ENCODE data around the gene STK25.

The STK25 gene

DNA sequence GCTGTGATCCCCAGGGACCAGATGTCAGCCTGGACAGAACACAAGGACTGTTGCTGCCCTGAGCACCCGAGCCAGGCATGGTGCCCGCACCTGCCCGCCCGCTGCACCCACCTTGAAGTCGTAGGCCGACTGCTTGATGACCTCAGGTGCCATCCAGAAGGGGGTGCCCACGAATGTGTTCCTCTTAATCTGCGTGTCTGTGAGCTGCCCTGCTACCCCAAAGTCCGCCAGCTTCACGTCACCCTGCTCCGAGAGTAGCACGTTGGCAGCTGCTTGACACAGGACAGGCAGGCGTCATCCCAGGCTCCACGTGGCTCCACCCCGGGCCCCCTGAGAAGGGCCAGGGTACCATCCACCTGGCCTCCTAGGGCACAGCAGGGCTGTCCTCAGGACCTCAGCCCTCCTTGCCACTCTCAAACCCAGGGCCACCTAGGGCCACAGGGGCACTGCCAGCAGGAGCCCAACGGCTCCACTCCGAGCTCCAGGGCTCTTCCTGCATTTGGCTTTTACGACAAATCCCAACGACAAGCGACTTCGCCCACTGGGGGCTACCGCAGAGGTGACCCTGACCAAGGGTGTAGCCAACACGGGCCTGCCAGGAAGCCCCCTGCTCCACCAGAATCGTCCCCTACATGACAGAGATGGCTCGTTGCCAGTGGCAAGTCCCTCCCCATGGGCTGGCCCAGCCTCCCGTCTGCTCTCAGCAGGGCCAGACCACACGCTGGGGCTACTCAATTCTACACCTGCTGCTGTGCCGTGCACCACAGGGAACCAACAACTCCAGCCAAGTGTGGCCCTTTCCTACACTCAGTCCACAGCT is 9.0 kb downstream of the STK25 start:
- TF ChIP-seq POLR2A (IDR thresholded peaks at IDR 0.05; ENCODE audit: low read depth, low read length): no peak
- DNase-seq (ENCODE audit: insufficient read length, low spot score) (no peak), FAIRE-seq (no peak)

DNA sequence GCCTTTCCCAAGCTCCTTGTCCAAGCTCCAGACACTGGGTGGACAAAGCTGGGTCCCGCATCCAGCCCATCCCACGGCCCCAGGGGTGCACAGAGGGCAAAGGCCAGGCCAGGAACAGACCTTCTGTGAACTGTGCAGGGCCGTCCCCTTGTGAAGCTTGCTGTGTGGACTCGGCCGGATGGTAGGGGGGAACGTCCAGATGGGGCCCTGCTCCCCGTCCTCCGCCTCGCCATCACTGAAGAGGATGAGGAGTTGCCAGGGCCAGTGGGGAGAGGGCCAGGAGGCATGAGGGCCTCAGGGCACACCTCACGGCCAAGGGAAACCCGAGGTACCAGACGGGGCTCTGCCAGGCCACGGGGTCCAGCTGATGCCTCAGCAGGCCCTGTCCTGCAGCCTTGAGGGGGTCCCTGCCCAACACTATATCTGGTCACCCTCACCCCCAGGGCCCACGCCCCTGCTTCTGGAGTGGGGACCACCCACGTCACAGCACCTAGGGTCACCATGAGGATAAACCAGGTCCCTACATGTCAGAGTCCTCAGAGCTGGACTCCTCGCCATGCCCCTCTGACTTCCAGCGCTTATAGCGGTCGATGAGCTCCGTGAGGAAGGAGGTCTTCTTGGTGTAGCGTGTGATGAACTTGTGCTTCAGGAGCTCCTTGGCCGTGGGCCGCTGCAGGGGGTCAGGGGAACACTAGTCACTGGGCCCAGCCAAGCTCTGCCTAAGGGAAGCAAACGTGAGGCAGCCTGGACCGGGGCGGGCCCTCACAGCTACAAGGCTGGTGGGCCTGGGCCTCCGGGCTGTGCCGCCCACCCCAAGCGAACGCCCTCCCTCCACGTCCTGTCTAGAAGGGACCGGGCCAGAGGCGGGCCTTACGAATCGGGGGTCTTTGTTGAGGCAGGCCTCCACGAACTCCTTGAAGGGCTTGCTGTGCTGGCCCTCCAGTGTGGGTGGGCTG is 10.0 kb downstream of the STK25 start:
- TF ChIP-seq POLR2A (IDR thresholded peaks at IDR 0.05; ENCODE audit: low read depth, low read length): no peak
- no peak for FAIRE-seq

DNA sequence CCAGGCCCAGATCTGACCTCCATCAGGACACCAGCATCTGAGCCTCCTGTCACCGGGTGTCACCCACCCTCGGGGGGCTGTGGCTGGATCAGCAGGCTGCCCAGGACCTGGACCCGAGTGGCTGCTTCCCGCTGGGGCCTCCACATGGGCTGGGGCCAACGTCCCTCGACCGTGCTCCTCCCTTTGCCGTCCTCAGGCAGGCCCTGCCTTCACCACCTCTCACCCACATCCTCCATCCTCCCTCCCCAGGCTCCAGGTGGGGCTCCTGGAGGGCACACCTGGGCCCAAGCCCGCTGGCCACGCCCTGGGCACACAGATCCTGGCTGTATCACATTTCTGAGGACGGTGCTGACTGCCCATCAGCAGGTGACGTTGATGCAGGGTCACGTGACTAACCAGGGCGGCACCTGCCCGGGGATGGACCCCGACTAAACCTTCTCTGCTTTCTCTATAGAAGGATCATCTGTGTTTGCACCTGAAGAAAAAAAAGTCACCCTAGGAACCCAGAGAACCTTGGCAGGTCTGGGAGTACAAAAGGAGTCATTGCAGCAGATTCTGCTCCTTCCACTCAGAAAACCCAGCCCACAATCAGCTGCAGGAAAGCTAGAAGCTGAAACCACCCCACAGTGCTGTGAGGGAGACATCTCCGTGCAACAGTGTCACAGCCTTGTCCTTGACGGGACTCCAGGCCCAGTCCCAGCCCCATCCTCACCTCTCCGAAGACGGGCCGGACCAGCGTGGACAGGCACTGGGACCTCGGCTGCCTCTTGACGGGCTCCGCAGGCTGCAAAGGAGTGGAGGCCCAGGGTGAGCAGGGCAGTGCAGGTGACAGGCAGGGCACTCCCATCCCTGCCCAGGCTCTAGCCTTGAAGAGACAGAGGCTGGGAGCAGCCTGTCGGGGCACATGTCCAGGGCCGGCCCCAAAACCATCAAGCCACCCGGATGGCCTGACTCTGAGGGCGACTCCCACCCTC is 11.2 kb downstream of the STK25 start:
- FAIRE-seq (no peak), DNase-seq (ENCODE audit: insufficient read length, low spot score) (no peak)
- TF ChIP-seq POLR2A (IDR thresholded peaks at IDR 0.05; ENCODE audit: low read depth, low read length): no peak

More for the DNA sequence above, 10.0 kb downstream of the STK25 start:
- no peak for DNase-seq (ENCODE audit: insufficient read length, low spot score)

DNA sequence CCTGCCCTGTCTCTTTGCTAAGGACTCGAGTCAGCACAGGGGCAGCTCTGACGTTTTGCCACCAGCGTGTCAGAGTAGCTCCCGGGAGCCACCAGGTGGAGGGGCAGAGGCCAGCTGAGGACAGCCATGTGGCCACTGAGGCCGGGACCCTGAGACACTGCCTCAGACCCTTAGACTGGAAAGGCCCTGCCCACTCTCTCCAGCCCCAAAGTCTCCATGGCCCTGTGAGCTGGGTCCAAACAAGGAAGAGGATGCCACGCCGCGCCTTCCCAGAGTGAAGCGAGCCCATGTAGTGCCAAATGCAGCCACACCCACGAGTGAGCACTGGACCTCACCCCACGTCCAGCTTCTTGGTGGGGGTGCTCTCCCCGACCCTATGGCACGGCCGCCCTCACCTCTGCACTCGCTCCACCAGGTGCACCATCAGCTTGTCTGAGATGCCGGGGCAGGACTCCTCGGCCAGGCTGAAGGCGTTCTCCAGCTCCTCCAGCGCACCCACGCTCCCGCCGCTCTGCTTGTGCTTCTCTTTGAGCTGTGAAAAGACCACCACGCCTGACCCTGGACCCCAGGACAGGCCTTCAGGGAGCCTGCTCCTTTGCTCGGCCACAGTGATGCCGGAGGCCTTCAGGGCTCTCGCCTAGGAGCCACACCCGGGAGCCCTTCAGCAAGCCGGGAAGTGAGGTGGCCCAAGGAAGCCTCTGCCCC is 12.2 kb downstream of the STK25 start:
- FAIRE-seq: no peak
- DNase-seq (ENCODE audit: insufficient read length, low spot score): no peak
- no peak for TF ChIP-seq POLR2A (IDR thresholded peaks at IDR 0.05; ENCODE audit: low read depth, low read length)

DNA sequence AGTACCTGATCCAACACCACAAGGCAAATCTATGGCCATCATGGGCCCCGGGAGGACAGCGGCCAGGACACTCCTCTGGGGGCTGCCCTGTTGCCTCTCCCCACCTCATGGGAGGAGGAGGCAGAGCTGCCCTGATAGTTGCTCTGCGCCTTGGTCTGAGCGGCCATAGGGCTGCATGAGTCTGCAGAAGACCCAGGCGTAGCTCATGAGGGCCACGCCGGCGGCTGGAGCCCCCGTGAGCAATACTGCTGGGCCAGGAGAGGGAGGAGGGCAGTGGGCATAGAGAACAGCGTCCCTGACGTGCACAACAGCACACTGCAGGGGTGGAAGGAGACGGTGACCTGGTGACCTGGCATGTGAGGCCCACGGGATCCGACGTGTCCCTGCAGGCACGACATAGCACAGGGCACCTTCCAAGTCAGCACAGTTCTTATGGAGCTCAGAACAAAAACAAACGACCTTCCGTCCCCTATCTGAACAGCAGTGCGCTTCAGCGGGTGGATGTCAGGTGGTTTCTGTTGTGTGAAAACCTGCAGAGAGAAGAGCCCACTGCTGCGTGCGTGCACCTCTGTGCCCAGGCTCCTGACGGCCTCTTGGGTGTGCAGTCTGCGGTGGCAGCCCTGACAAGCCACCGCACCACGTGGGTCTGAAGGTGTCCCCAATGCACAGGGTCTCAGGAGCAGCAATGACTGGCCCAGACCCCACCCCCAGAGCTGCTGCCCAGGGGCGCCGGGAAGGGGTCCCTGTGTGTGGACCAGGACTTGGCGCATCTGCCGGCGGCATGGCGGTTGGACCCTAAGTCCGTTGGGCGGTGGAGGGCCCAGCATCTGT is 13.0 kb downstream of the STK25 start:
- no peak for FAIRE-seq
- no peak for TF ChIP-seq POLR2A (IDR thresholded peaks at IDR 0.05; ENCODE audit: low read depth, low read length)
- DNase-seq (ENCODE audit: insufficient read length, low spot score): no peak

DNA sequence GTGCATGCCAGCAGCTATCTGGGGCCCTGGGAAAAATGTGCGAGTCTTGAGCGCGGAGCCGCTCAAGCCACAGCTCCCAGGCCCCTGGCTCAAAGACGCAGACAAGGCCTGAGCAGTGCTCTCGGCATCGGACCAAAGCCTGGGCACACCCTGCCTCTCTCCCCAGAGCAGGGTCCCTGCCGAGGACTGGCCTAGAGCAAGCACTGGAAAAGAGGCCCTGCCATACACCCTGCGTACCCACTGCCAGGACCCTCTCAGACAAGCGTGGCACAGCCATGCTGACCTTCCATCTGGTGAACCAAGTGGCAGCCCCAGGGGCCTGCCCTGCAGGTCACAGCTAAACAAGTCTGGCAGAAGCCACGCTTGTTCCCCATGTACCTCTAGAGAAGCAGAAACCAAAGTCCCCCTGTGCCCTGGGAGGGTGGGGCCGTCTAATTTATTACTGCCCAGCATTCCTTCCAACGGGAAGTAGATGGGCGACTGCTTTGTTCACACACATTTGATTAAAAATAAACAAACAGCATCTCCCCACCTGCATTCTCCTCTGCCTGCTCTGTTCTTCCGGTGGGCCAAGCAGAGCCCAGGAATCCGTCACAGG is 14.0 kb downstream of the STK25 start:
- TF ChIP-seq POLR2A (IDR thresholded peaks at IDR 0.05; ENCODE audit: low read depth, low read length): no peak
- FAIRE-seq (no peak), DNase-seq (ENCODE audit: insufficient read length, low spot score) (no peak)

DNA sequence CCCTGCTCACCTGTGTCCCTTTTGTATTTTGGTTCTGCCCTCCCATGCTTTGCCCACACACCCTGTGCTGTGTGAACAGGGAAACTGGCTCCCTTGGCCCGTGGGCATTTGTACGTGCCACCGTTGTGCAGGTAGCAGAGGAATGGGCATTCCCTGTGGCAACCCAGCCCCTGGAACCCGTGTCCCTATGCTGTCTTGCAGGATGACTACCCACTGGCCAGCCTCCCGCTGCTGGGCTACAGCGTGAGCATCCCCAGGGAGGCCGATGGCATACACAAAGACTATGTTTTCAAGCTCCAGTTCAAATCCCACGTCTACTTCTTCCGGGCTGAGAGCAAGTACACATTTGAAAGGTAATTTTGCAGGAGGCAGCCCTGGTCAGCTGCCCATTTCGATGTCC is 15.3 kb downstream of the STK25 start:
- FAIRE-seq (no peak), DNase-seq (ENCODE audit: insufficient read length, low spot score) (no peak)
- no peak for TF ChIP-seq POLR2A (IDR thresholded peaks at IDR 0.05; ENCODE audit: low read depth, low read length)

DNA sequence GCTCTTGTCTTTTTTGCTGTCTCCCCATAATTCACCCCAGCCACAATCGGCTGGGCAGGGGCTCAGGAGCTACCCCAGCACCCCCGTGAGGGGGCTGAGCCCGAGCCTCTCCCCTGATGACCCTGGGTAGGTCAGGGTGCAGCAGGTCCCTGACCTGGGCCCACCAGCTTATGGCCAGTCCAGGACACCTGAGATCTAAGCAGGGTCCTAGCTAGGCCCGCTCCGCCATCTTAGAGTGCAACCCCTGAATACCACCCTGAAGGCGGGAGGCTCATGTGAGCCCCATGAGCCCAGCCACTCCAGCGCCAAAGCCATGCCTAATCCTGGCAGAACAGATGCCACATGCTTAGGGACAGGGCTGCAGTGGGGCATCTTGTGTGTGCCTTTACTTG is 16.2 kb downstream of the STK25 start:
- no peak for TF ChIP-seq POLR2A (IDR thresholded peaks at IDR 0.05; ENCODE audit: low read depth, low read length)
- no peak for DNase-seq (ENCODE audit: insufficient read length, low spot score)
- no peak for FAIRE-seq

DNA sequence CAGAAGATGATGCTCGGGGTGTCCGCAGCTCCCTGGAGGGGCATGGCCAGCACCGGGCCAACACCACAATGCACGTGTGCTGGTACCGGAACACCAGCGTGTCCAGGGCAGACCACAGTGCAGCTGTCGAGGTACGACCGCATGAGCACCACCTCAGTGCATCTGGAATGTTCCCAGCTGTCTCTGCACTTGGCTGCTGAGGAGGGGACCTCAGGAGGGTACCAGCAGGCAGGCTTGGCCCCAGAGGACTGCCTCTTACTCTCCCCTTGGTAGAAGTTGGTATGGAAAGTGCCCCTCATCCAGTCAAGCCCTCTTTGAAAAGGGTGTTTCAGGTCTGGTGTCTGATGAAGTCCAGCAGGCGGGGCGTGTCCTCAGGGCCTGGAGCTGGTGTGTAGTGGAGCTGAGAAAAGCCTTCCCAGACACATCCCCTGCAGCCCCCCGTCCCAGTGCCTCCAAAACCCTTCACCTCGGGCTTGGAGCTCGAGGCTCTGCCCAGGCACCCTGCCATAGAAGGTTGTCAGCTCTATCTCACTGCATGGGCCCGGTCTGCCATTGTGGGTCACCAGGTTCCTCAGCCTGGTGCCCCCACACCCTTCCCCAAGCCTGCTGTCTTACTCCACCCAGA is 16.7 kb downstream of the STK25 start:
- FAIRE-seq (no peak), DNase-seq (ENCODE audit: insufficient read length, low spot score) (no peak)
- TF ChIP-seq POLR2A (IDR thresholded peaks at IDR 0.05; ENCODE audit: low read depth, low read length): no peak

DNA sequence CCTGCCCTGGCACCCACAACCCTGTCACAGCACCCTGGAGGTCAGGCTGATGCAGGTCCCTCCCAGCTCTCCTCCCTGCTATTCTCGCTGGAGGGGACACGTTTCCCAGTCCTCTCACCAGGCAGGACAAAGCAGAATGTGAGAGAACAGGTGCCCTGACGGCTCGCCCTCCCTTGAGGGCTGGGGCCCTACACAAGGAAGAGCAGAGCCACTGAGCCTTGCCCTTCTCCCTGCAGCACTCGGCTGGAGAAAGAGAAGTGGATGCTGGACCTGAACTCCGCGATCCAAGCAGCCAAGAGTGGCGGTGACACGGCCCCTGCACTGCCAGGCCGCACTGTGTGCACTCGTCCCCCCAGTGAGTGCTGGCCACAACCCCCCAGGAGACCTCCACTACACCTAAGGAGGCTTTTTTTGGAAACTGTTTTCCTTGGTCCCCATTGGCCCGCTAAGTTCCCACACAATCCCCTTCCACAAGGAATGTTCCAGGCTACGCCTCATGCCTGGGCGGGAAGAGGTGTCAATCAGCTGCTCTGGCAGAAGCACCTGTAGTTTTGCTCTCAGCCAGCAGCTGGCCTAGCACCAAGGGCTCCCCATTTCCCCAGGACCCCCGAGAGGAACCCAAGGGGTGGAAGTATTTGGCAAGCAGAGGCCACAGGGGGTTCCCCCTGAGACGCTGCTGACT is 17.4 kb downstream of the STK25 start:
- FAIRE-seq (no peak), DNase-seq (ENCODE audit: insufficient read length, low spot score) (no peak)
- TF ChIP-seq POLR2A (IDR thresholded peaks at IDR 0.05; ENCODE audit: low read depth, low read length): no peak
